ENCODE results near the gene TM7SF2.

Gene TM7SF2

DNA sequence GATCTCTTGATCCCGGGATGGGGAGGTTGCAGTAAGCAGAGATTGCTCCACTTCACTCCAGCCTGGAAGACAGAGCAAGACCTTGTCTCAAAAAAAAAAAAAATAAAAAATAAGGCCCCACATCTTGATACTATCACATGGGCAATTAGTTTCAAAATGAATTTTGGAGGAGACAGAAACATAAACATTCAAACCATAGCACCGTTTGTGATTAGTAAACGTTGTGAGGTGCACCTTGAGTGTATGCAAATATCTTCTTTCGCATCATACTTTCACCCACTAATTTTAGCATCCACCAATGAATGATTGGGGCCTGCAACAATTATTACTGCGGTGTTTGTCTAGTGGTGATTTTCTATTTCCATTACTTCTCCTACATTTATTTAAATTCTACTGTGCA lies 47.3 kb downstream of the TM7SF2 start:
- no peak for DNase-seq

DNA sequence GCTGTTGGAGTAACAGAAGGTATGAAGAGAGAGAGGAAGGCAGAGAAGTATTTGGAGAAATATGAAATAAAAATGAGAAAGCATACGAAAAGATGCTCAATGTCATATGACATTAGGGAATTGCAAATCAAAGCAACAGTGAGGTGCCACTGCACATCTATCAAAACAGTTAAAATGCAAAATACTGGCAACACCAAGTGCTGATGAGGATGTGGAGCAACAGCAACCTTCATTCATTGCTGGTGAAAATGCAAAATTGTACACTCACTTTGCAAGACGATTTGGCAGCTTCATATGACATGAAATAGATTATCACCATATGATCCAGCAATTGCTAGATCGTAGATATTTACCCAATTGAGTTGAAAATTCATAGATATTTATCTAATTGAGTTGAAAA lies 49.0 kb downstream of the TM7SF2 start:
- no peak for DNase-seq

- DNase-seq, result no peak
Measured at GRCh38 chr11:65163684-65164083, 52.0 kb downstream of the TM7SF2 start.
